ENCODE results near the gene CPO.

Gene CPO

DNA sequence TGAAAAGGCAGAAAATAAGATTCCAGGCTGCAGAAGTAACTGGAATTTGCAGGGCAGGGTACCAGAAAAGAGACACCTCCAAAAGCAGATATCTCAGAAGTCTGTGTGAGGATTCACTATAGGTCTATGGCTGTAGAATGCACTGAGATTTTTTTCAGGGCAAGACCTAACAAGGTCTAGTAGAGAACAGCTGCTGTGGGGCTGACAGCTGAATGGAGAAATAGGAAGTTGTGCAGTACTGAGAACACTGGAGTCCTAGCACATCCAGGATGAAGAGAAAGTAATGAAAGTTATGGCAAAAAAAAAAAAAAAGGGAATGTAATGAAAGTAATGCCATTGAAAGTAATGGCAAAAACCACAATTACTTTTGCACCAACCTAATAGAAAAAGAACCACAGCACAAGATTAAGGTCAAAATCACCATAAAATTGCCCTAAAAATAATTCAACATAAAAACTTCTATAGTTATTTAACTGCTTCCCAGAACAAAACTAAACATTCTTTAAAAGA lies 57.3 kb downstream of the CPO start:
- no peak overlapping the region for H3K4me3 ChIP-seq (ENCODE audit: low read depth, low read length, poor library complexity, severe bottlenecking)
- no peaks in the 10 kb centered on the region for H3K27me3 ChIP-seq (ENCODE audit: insufficient read depth, low read length)
- H3K9me2 ChIP-seq (ENCODE audit: low read depth, low read length) = no peaks in the 10 kb centered on the region
- H3K79me2 ChIP-seq (ENCODE audit: insufficient read depth, low read length) = no peaks in the 10 kb centered on the region
- TF ChIP-seq, protein P1, sequence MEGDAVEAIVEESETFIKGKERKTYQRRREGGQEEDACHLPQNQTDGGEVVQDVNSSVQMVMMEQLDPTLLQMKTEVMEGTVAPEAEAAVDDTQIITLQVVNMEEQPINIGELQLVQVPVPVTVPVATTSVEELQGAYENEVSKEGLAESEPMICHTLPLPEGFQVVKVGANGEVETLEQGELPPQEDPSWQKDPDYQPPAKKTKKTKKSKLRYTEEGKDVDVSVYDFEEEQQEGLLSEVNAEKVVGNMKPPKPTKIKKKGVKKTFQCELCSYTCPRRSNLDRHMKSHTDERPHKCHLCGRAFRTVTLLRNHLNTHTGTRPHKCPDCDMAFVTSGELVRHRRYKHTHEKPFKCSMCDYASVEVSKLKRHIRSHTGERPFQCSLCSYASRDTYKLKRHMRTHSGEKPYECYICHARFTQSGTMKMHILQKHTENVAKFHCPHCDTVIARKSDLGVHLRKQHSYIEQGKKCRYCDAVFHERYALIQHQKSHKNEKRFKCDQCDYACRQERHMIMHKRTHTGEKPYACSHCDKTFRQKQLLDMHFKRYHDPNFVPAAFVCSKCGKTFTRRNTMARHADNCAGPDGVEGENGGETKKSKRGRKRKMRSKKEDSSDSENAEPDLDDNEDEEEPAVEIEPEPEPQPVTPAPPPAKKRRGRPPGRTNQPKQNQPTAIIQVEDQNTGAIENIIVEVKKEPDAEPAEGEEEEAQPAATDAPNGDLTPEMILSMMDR (IDR thresholded peaks at IDR 0.05; ENCODE audit: low read length) = no peak
- H2AFZ ChIP-seq (ENCODE audit: low read length) = no peak overlapping the region
- no peak overlapping the region for H3K27ac ChIP-seq (ENCODE audit: low read depth, low read length, poor library complexity, severe bottlenecking)
- H3F3A ChIP-seq (ENCODE audit: insufficient read depth, low read length) = no peaks in the 10 kb centered on the region
- no peaks in the 10 kb centered on the region for H3K4me1 ChIP-seq (ENCODE audit: insufficient read depth, low read length, severe bottlenecking)
- H4K20me1 ChIP-seq (ENCODE audit: insufficient read depth, low read length) = no peaks in the 10 kb centered on the region
- H3K4me2 ChIP-seq (ENCODE audit: low read length) = no peak overlapping the region
- no peaks in the 10 kb centered on the region for H3K9me3 ChIP-seq (ENCODE audit: low read length)
- no peak overlapping the region for H3K9ac ChIP-seq (ENCODE audit: low read length)
- no peaks in the 10 kb centered on the region for H3K36me3 ChIP-seq (ENCODE audit: insufficient read depth, low read length)

DNA sequence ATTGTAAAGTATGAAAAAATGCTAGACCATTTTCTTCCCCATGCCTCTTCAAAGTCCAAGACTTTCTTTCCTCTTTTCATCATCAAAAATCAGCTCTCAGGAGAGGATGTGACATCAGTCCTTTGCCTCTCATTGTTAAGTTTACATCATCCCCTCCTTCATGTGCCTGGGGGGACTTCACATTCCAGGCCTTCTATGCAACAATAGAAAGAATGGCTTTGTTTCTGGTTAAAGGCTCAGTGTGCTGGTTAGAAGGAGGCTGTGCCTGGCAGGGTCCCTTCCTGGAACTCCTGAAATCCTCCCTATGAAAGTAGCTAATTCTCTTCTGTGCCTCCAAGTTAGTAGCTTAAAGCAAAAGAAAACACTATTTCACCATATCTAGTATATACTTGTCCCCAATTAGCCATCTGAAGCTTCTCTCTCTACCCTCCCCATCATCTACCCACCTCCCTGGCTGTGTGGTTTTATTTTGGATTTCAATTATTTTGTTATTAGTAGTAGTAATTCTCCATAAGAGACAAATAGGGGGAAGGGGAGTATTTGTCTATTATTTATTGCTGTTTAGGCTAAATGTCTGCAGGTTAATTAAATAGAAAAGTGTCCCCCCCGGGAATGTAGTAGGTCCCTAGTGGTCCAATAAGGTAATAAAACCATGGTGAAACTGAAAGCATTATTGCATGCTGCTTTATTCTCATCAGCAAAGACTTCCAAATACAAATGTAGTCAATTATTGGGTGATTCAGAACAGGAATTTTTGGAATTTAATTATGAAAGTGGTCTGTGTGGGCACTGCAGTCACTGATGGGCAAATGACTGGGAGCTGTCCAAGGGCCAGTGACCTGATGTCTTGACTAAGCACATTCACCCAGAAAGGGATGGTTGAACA lies 69.0 kb downstream of the CPO start:
- H3K9me2 ChIP-seq (ENCODE audit: low read depth, low read length) = no peaks in the 10 kb centered on the region
- H3K27me3 ChIP-seq (ENCODE audit: insufficient read depth, low read length) = no peaks in the 10 kb centered on the region
- H4K20me1 ChIP-seq (ENCODE audit: insufficient read depth, low read length) = no peaks in the 10 kb centered on the region
- H3K4me1 ChIP-seq (ENCODE audit: insufficient read depth, low read length, severe bottlenecking) = no peaks in the 10 kb centered on the region
- no peak overlapping the region for H2AFZ ChIP-seq (ENCODE audit: low read length)
- H3K4me2 ChIP-seq (ENCODE audit: low read length) = no peak overlapping the region
- H3K4me3 ChIP-seq (ENCODE audit: low read depth, low read length, poor library complexity, severe bottlenecking) = no peak overlapping the region
- no peak for TF ChIP-seq EZH2 (IDR thresholded peaks at IDR 0.05; ENCODE audit: borderline replicate concordance, low read length)
- TF ChIP-seq, protein P1 (IDR thresholded peaks at IDR 0.05; ENCODE audit: low read length) = no peak
- no peaks in the 10 kb centered on the region for H3K9me3 ChIP-seq (ENCODE audit: low read length)
- H3K79me2 ChIP-seq (ENCODE audit: insufficient read depth, low read length) = no peaks in the 10 kb centered on the region
- no peaks in the 10 kb centered on the region for H3K36me3 ChIP-seq (ENCODE audit: insufficient read depth, low read length)
- no peak overlapping the region for H3K9ac ChIP-seq (ENCODE audit: low read length)
- H3K27ac ChIP-seq (ENCODE audit: low read depth, low read length, poor library complexity, severe bottlenecking) = no peak overlapping the region
- no peaks in the 10 kb centered on the region for H3F3A ChIP-seq (ENCODE audit: insufficient read depth, low read length)

DNA sequence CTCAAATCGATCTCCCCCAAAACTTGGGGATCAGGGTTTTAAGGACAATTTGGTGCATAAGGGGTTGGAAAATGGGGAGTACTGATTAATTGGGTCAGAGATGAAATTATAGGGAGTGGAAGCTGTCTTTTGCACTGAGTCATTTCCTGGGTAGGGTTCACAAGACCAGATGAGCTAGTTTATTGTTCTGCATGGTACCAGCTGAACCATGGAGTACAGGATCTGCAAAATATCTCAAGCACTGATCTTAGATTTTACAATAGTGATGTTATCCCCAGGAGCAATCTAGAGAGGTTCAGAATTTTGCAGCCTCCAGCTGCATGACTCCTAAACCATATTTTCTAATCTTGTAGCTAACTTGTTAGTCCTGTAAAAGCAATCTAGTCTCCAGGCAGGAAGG lies 73.1 kb downstream of the CPO start:
- no peaks in the 10 kb centered on the region for H3K9me2 ChIP-seq (ENCODE audit: low read depth, low read length)
- H3K4me2 ChIP-seq (ENCODE audit: low read length) = no peak overlapping the region
- H3K27me3 ChIP-seq (ENCODE audit: insufficient read depth, low read length) = no peaks in the 10 kb centered on the region

More for the DNA sequence above, 73.1 kb downstream of the CPO start:
- no peaks in the 10 kb centered on the region for H3K9me3 ChIP-seq (ENCODE audit: low read length)
- no peaks in the 10 kb centered on the region for H3K36me3 ChIP-seq (ENCODE audit: insufficient read depth, low read length)
- no peak overlapping the region for H3K9ac ChIP-seq (ENCODE audit: low read length)
- H3F3A ChIP-seq (ENCODE audit: insufficient read depth, low read length) = no peaks in the 10 kb centered on the region
- no peaks in the 10 kb centered on the region for H3K4me1 ChIP-seq (ENCODE audit: insufficient read depth, low read length, severe bottlenecking)
- TF ChIP-seq, protein P1 (IDR thresholded peaks at IDR 0.05; ENCODE audit: low read length) = no peak
- TF ChIP-seq EZH2 (IDR thresholded peaks at IDR 0.05; ENCODE audit: borderline replicate concordance, low read length) = no peak
- H3K4me3 ChIP-seq (ENCODE audit: low read depth, low read length, poor library complexity, severe bottlenecking) = no peak overlapping the region
- no peak overlapping the region for H2AFZ ChIP-seq (ENCODE audit: low read length)
- H3K79me2 ChIP-seq (ENCODE audit: insufficient read depth, low read length) = no peaks in the 10 kb centered on the region
- H4K20me1 ChIP-seq (ENCODE audit: insufficient read depth, low read length) = no peaks in the 10 kb centered on the region
- H3K27ac ChIP-seq (ENCODE audit: low read depth, low read length, poor library complexity, severe bottlenecking) = no peak overlapping the region
